Measurements from ENCODE around the gene SMYD3. TPM values are rescaled to one million over a fixed set of nuclear protein-coding genes. Genes with fewer than 3 reads are reported as not detected.

The SMYD3 gene
- total RNA-seq, 4 donors from 2014 or later: 11.6 to 26.9 (median 18.3) TPM

GRCh38 chr1:246527402-246528088 is 20.5 kb upstream of the SMYD3 start:
- Histone ChIP-seq H3K36me3 (no peaks in the 10 kb centered on the region), H3K4me1 (no peaks in the 10 kb centered on the region), H3K27ac (no peak overlapping the region), H3K9me3 (peaks cover 0 to 23% (median 0%) of the 10 kb centered on the region in 3 donors), H3K27me3 (no peaks in the 10 kb centered on the region), H3K4me3 (no peak overlapping the region)
- TF ChIP-seq POLR2AphosphoS5 (IDR thresholded peaks at IDR 0.05): no peak
- no peak for TF ChIP-seq EP300 (IDR thresholded peaks at IDR 0.05)
- no peak for TF ChIP-seq POLR2A (IDR thresholded peaks at IDR 0.05)
- TF ChIP-seq CTCF (IDR thresholded peaks at IDR 0.05): no peak
- ATAC-seq: no peak
- WGBS, 2 donors (ENCODE audit: low coverage in 1 of 2): 35% methylated on average over 2 of the region's 5 CpGs; no CpG with 5 or more reads in 1 of the 2 donors

GRCh38 chr1:246526915-246527314 is 19.8 kb upstream of the SMYD3 start:
- no peak for ATAC-seq
- H3K9me3 ChIP-seq: peaks cover 0 to 22% (median 0%) of the 10 kb centered on the region in 3 donors
- no peak overlapping the region for H3K4me3 ChIP-seq
- WGBS, 2 donors (ENCODE audit: low coverage in 1 of 2): no CpG with 5 or more reads among the region's 7 CpGs
- no peaks in the 10 kb centered on the region for H3K36me3 ChIP-seq
- no peak for TF ChIP-seq POLR2A (IDR thresholded peaks at IDR 0.05)
- no peak for TF ChIP-seq EP300 (IDR thresholded peaks at IDR 0.05)
- no peak for TF ChIP-seq POLR2AphosphoS5 (IDR thresholded peaks at IDR 0.05)
- no peak for TF ChIP-seq CTCF (IDR thresholded peaks at IDR 0.05)
- no peak overlapping the region for H3K27ac ChIP-seq
- no peaks in the 10 kb centered on the region for H3K4me1 ChIP-seq
- no peaks in the 10 kb centered on the region for H3K27me3 ChIP-seq

DNA sequence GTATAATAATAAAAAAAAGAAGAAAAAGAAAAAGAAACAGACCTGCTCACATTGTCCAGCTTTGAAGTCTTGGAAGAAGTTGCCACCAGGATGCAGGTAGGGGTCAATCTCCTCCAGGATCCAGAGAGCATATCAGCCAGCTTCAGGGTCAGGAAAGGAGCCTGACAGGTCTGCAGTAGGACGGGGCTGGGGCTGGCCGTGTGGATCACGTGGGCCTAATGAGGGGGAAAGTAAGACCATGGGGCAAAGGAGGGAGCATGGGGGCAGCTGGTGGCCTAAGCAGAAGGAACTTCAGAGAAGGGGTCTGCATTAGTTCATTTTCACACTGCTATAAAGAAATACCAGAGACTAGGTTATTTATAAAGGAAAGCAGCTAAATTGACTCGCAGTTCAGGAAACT is 19.3 kb upstream of the SMYD3 start:
- Histone ChIP-seq H3K9me3 (peaks cover 0 to 16% (median 0%) of the 10 kb centered on the region in 3 donors), H3K27ac (no peak overlapping the region), H3K27me3 (no peaks in the 10 kb centered on the region), H3K36me3 (no peaks in the 10 kb centered on the region), H3K4me1 (no peaks in the 10 kb centered on the region), H3K4me3 (no peak overlapping the region)
- ATAC-seq: no peak
- TF ChIP-seq EP300 (IDR thresholded peaks at IDR 0.05) (no peak), CTCF (IDR thresholded peaks at IDR 0.05) (no peak), POLR2A (IDR thresholded peaks at IDR 0.05) (no peak), POLR2AphosphoS5 (IDR thresholded peaks at IDR 0.05) (no peak)
- WGBS, 2 donors (ENCODE audit: low coverage in 1 of 2): 80 to 89% methylated on average over 2 to 4 of the region's 4 CpGs

DNA sequence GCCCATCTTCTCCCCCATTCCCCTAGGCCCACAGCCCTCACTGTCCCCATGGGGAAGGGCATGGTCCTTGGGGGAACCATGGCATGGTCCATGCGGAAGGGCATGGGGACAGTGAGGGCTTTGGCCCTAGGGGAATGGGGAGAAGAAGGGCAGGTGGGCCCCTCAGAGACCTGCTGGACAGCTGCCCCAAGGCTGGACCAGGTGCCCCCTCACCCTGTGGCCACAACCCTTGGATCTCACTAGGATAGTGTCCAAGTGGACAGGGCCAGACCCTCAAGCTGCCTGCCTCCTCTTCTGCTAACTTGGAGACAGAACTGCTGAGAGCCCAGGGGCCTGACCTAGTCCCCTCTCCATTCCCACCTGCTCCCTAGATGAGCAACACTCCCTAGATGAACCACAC is 12.4 kb upstream of the SMYD3 start:
- TF ChIP-seq CTCF (IDR thresholded peaks at IDR 0.05) (no peak), POLR2A (IDR thresholded peaks at IDR 0.05) (no peak), POLR2AphosphoS5 (IDR thresholded peaks at IDR 0.05) (no peak), EP300 (IDR thresholded peaks at IDR 0.05) (no peak)
- Histone ChIP-seq H3K27me3 (no peaks in the 10 kb centered on the region), H3K4me3 (no peak overlapping the region), H3K4me1 (no peaks in the 10 kb centered on the region), H3K36me3 (no peaks in the 10 kb centered on the region), H3K27ac (no peak overlapping the region), H3K9me3 (peaks cover 0 to 32% (median 0%) of the 10 kb centered on the region in 3 donors)
- ATAC-seq: no peak
- WGBS, 2 donors (ENCODE audit: low coverage in 1 of 2): no CpG with 5 or more reads among the region's 1 CpG

All from gastroesophageal sphincter (tissue), 4 donors.